ENCODE results near the gene DOP1B. TPM values are rescaled to one million over a fixed set of nuclear protein-coding genes. Genes with fewer than 3 reads are reported as not detected.
"Not testable (repeated sequence)": the region's sequence is repeated elsewhere in the genome, so short reads cannot be mapped to it uniquely, and the experiment has no call there.

Gene DOP1B
- total and polyA plus RNA-seq, 12 donors: 1.1 to 39.1 (median 6.9) TPM

- no peaks in the 10 kb centered on the region for H3K9me3 ChIP-seq (replicated peaks in 1 of 3)
- H3K36me3 ChIP-seq (replicated peaks in 1 of 2): no peaks in the 10 kb centered on the region
- no peak for TF ChIP-seq CTCF (IDR thresholded peaks at IDR 0.05)
- TF ChIP-seq POLR2A (IDR thresholded peaks at IDR 0.05): no peak
- H3K4me1 ChIP-seq (replicated peaks in 1 of 2): no peaks in the 10 kb centered on the region
- WGBS, 4 donors: 83 to 94% (median 89%) methylated on average over 7 of the region's 7 CpGs
- no peaks in the 10 kb centered on the region for H3K27me3 ChIP-seq
- intact Hi-C loops (cut with DNase I): no loop called here
- H3K27ac ChIP-seq: no peak overlapping the region
- DNase-seq: no peak
- no peak overlapping the region for H3K4me3 ChIP-seq
These were observed 36.6 kb downstream of the DOP1B start for GRCh38 chr21:36193200-36193599.

- Histone ChIP-seq H3K4me3 (no peak overlapping the region), H3K4me1 (replicated peaks in 1 of 2) (no peaks in the 10 kb centered on the region), H3K27ac (no peak overlapping the region), H3K36me3 (replicated peaks in 1 of 2) (no peaks in the 10 kb centered on the region), H3K9me3 (replicated peaks in 1 of 3) (no peaks in the 10 kb centered on the region), H3K27me3 (no peaks in the 10 kb centered on the region)
- no peak for DNase-seq
- no peak for TF ChIP-seq POLR2A (IDR thresholded peaks at IDR 0.05)
- no peak for TF ChIP-seq CTCF (IDR thresholded peaks at IDR 0.05)
- WGBS, 4 donors: 85 to 92% (median 88%) methylated on average over 3 of the region's 3 CpGs
- intact Hi-C loops (cut with DNase I): no loop called here
These were observed 37.4 kb downstream of the DOP1B start for GRCh38 chr21:36194024-36194423.

GRCh38 chr21:36195613-36196012, 39.0 kb downstream of the DOP1B start:
- DNase-seq: no peak
- intact Hi-C loops (cut with DNase I): no loop called here
- Histone ChIP-seq H3K36me3 (replicated peaks in 1 of 2) (no peaks in the 10 kb centered on the region), H3K9me3 (replicated peaks in 1 of 3) (no peaks in the 10 kb centered on the region), H3K27me3 (no peaks in the 10 kb centered on the region), H3K4me1 (replicated peaks in 1 of 2) (no peaks in the 10 kb centered on the region), H3K27ac (no peak overlapping the region), H3K4me3 (no peak overlapping the region)
- TF ChIP-seq POLR2A (IDR thresholded peaks at IDR 0.05) (no peak), CTCF (IDR thresholded peaks at IDR 0.05) (no peak)
- WGBS, 4 donors: 94 to 100% (median 98%) methylated on average over 1 of the region's 1 CpG

GRCh38 chr21:36199021-36199420, 42.4 kb downstream of the DOP1B start:
- H3K4me3 ChIP-seq: no peak overlapping the region
- no peak for DNase-seq
- intact Hi-C loops (cut with DNase I): no loop called here
- no peaks in the 10 kb centered on the region for H3K9me3 ChIP-seq (replicated peaks in 1 of 3)
- H3K27me3 ChIP-seq: no peaks in the 10 kb centered on the region
- no peak overlapping the region for H3K27ac ChIP-seq
- no peaks in the 10 kb centered on the region for H3K36me3 ChIP-seq (replicated peaks in 1 of 2)
- H3K4me1 ChIP-seq (replicated peaks in 1 of 2): no peaks in the 10 kb centered on the region
- TF ChIP-seq POLR2A (IDR thresholded peaks at IDR 0.05) (no peak), CTCF (IDR thresholded peaks at IDR 0.05) (no peak)
- WGBS, 4 donors: 79 to 90% (median 84%) methylated on average over 9 of the region's 9 CpGs

GRCh38 chr21:36199575-36199974, 43.0 kb downstream of the DOP1B start:
- H3K4me3 ChIP-seq; H3K36me3 ChIP-seq (replicated peaks in 1 of 2); intact Hi-C loops (cut with DNase I); H3K27me3 ChIP-seq; H3K27ac ChIP-seq; H3K9me3 ChIP-seq (replicated peaks in 1 of 3); H3K4me1 ChIP-seq (replicated peaks in 1 of 2); DNase-seq: not testable (repeated sequence)
- 90 to 94% (median 92%) methylated on average over 5 of the region's 5 CpGs for WGBS, 4 donors

Data from adrenal gland (tissue), 12 donors.